Limb (tissue), 2 donors: ENCODE data around the gene MATN1.
A peak's percentile ranks its signal among the peaks of the same experiment; 100 is the strongest.

Experiments
- DNase-seq, 2 donors: peaks; one replicate each; pipeline ENCODE4 v3.0.0-alpha.2; 2016; ENCODE audit errors: extremely low spot score in 2 of 2

MATN1 gene

DNA sequence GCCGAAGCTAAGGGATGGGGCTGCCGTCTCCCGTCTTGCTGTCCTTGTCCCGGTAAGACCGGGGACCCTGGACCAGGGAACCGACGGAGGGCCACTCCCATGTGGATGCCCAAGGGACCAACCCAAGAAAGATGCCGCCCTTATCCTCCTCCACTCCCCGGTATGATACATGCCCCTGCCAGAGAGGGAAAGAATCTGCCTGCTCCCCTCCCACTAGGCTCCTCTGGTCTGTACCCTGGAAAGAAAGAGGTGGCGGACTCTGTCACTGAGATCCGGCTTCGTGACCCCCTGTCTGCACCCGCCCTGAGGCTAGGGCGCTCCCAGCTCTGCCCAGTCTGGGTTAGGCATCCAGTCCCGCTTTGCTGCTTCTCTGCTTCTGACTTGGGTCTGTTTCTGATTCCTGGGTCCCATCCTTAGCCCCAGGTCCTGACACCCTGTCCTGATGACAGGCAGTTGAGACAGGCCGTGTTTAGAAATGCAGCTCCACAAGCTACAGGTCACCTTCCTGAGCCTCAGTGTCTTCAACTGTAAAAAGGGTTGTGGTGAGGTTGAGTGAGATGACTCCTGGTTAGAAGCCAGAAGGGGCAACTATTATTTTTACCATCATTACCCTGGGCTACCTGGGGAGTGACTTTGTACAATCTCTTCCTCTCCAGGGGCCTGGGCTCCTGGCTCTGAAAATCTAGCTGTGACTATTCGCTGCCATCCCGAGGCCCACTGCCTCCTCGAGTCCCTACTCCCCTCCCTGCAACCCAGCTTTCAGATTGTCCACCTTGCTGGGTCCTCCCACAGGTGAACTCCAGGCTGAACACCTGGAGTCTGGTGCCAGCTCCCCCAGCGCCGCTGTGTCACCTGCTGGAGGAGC is 3.7 kb downstream of the MATN1 start:
- no peak for DNase-seq

DNA sequence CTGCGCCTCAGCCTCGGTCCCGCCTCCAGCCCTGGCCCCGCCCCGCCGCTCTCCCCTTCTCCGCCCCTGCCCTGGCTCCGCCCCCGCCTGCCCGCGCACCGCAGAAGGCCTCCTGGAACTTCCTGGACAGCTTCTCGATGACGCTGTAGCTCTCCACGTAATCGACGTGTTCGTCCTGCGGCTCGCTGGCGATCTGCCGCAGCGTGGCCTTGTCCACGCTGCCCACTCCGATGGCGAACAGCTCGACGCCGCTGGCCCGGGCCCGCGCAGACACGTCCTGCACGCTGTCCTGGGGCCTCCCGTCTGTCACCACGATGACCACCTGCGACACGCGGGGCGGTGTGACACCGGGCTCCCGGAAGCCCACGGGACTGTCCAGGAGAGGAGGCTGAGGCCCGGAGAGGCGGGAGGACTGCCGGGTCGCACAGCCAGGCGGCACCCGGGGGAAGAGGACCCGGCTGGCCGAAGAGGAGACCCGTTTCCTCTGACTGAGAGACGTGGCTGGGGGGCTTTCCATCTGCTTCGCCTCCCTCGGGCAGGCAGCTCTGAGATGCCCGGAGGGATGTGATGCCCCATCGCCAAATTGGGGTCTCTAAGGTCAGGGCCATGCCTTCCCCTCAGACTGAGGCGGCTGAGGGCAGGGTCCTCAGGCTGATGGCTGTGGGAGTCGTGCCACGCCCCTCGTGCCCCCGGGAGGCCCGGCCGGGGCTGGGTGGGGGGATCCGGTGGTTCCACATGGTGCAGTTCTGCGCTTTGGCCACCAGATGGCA is 4.6 kb downstream of the MATN1 start:
- peak; percentile 95 to 97 for DNase-seq

DNA sequence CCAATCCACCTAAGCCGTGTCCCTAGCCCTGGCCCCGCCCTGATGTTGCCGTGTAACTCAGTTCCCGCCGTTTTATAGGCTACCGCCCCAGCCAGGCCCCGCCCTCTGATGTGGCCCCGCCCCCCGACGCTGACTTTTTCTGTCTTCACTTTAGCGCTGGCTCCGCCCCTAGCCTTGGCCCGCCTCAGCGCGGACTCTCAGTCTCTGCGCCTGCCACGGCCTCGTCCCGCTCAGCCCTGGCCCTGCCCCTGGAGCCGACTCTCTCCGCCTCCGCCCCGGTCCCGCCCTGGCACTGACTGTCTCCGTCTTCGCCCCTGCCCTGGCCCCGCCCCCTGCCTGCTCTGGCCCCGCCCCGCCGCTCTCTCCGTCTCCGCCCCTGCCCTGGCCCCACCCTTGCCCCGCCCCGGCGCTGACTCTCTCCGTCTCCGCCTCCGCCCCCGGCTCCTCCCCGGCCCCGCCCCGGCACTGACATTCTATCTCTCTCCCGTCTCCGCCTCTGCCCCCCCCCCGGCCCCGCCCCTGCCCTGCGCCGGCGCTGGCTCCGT is 5.2 kb downstream of the MATN1 start:
- peak; percentile 98 to 100 for DNase-seq

DNA sequence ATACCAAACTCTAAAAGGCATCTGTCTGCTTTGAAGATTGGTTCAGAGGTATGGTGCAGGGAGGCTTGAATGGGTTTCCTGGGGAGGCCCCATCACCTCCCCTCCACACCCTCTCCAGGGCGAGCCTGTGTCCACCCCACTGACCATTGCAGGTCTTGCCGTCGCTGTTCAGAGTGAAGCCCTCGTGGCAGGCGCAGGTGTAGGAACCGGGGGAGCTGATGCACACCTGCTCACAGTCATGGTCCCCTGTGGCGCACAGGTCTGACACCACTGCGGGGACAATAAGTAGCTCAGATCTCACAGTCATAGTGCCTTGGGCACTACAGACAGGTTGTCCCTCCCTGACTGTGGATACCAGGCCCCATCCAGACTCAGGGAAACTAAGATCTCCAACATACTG is 6.7 kb downstream of the MATN1 start:
- DNase-seq: no peak

DNA sequence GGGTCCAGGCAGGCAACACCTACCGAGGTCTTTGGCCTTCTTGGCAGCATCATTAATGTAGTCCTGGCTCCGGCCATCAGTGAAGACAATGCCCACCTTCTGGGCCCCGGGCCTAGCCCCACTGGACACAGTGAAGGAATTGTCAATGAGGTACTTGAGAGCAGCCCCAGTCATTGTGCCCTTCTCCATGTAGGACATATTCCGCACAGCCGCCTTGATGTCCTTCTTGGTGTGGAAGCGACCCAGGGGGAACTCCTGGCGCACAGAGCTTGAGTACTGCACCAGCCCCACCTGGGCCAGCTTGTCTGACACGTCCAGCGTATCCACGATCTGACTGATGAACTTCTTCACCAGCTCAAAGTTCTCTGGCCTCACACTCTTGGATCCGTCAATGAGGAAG is 7.5 kb downstream of the MATN1 start:
- DNase-seq: no peak

DNA sequence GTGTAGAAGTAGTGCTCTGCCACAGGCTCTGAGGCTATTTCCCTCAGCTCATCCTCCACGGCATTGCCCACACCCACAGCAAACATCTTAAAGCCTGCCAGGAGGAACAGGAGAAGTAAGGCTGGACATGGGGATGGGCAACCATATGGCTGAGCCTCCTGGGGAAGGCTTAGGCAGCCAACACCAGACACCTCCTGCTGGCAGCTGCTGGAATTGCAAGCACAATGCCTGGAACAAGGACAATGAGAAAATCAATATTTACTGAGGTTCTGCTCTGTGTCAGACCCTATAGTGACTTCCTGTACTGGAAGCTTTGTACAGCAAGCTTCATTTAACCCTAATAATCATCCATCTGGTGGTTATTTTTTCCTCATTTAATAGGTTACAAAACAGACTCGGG is 8.2 kb downstream of the MATN1 start:
- DNase-seq: no peak

DNA sequence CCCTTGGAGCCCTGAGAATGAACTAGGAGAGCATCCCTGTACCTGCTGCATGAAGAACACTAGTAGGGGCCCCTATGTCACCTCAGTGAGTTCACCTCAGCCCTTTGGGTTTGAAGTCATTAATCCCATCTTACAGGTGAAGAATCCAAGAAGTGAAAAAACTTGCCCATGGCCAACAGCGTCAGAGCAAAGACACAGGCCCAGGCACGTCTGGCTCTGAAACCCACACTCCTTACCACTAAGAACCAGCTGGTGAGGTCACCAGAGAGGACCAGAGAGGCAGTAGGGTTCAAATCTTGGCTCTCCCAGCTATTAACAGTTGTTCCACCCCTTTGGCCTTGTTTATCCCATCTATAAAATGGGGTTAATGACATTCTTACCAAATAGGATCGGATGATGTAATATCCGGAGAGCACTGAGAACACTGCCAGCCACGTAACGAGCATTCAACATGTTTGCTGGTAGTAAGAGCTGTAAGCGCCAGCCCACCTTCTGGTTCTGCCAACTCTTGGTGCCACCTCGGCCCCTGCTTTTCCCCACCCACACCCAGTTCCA is 8.8 kb downstream of the MATN1 start:
- no peak for DNase-seq

DNA sequence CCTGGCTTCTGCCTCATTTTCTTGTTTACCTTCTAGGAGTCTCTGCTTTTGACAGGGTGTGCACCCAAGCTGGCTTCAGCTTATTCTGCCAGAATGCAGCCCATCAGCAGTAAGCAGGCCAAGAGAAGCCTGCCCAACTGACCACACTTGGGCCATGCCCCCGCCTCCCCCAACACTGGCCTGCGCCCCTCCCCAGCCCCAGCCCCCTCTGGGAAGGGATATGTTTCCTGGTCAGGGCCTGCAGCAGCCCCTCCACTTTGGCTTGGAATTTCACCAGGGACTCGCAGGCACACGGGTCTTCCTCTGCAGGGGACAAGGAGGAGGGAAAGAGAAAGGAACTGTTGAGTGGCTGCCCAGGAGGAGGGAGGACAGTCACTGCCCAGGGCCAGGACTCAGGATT is 9.4 kb downstream of the MATN1 start:
- DNase-seq: no peak

DNA sequence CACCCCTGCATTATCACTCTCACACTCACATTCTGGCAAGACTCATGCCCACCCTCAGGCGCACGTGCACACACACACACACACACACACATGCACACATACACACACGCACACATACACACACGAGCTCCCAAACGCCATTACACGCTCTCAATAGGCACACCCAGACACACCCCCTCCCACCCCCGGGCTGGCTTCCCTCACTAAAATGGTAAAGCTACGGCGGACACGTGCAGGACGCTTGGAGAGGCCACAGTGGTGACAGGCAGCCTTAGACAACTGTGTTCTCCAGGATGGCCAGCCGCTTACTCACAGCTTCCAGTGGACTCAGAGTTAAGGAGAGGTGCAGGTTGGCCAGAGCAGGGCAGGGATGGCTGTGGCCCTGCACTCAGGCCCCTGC is 10.1 kb downstream of the MATN1 start:
- peak in 1 of 2 donors; percentile 62 for DNase-seq

DNA sequence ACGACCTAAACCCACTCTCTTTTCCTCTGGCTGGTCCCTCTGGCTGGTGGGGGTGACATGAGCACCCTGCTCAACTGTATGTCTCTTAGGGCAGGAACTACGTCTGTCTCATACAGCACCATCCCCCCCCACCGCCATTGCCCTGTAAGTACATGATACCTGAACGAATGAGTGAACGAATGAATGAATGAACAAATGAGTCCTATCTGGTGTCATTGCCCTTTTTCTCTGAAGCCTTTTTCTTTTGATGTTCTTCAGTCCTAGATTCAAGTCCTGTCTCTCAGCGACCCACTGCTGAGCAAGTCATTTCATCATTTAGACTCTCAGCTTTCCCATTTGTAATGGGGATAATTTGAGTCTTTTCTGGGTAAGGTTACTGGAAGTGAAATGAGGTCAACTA is 10.8 kb downstream of the MATN1 start:
- DNase-seq: no peak

DNA sequence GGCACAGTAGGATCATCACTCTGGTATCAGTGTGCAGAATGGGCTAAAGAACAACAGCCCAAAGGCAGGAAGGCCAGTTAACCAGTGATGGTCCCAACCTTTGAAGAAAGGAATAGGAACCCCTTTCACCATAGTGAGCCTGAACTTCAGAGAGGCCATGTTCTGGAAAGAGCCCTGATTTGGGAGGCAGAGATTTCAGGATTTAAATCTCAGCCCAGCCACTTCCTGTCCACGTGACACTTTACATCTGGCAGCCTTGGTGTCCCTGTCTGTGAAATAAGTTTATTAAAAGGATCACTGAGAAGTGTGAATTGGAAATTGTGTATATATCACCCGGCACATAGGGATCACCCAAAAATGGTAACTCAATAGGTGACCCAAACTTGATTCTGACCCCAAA is 13.0 kb downstream of the MATN1 start:
- DNase-seq: no peak

DNA sequence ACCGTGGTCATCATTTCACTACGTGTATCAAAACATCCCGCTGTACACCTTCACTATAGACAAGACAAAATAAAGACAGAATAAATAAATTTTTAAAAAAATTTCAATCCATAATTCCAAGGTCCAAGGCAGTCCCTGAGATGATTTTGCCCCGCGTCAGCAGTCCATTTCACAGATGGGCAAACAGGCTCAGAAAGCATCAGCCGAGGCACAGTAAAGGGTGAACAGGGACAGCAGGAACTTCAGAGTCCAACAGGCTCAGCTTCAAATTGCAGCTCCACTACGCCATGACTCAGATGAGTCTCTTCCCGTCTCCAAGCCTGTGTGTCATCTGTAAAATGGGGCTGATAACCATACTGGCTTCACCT is 15.0 kb downstream of the MATN1 start:
- DNase-seq: no peak

DNA sequence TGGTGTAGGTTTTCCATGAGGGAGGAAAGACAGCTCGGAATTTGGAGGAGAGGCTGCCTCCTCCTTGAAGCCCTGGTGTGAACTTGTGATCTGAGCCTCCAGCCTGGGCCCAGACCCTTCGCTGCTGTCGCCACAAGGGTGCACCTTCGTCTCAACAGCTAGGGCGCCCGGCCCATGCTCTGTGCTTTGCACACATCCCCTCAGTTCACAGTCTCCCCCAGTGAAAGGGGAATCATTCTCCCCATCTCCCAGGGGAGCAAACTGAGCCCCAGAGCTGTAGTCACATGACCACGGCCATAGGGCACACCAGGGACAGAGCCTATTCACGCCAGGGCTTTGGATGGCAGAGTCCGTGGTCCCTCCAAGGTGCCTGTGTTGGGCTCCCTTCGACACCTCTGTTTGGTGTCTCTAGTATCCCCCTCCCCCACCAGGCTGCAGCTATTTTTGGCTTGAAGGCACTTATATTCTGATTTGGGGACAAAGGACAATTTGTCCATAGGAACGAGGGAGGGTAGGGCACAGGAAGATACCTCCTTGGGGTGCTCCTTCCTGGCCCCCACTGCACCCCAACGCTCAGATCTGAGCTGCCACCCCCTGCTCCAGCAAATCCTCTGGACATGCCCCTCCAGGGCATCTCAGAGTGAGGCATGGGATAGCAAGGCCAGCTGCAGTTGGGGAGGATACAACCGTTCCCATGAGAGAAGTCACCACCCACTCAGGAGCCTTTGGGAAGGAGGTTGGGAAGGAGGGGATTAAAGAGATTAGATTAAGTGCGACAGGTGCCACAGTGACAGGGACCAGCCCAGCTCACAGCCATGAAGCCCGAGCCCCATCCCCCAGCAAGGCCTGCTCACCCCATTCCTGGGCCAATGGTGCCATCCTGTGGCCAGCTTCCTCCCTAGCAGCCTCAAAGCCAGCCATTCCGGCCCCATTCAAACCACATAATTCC is 15.7 kb downstream of the MATN1 start:
- DNase-seq: peak; percentile 55 to 91

DNA sequence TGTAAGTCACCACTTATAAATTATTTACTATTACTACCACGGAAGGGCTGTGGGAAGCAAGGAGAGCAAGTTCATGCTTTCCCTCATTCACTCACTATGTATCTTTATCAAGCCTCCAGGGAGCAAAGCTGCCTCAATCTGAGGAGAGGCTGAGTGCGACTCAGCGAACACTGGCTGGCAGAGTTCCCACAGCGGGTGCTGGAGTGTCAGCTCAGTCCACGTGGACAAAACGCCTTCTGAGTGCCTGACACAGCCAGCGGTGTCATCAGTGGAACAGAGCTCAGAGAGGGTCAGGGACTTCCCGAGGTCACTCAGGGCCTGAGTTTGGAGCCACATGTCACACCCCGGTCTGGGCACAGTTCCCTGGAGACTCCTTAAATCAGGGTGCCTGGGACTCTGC is 16.9 kb downstream of the MATN1 start:
- DNase-seq: no peak

DNA sequence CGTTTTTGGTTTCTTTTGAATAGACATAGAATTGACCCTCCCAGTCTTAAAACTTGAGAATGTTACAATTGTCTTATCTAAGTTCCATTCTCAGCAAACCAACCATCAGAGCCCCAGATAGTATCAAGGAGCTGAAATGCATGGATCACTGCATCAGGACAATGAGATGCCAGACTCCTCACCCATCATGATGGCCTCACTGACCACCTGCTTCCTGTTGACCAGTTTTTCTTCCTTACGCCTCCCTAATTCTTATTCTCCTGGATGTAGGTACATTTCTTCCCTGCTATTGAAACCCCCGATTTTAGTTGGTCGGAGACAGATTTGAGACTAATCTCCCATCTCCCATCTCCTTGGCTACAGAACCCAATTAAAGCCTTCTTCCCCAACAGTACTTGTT is 17.7 kb downstream of the MATN1 start:
- DNase-seq: no peak

DNA sequence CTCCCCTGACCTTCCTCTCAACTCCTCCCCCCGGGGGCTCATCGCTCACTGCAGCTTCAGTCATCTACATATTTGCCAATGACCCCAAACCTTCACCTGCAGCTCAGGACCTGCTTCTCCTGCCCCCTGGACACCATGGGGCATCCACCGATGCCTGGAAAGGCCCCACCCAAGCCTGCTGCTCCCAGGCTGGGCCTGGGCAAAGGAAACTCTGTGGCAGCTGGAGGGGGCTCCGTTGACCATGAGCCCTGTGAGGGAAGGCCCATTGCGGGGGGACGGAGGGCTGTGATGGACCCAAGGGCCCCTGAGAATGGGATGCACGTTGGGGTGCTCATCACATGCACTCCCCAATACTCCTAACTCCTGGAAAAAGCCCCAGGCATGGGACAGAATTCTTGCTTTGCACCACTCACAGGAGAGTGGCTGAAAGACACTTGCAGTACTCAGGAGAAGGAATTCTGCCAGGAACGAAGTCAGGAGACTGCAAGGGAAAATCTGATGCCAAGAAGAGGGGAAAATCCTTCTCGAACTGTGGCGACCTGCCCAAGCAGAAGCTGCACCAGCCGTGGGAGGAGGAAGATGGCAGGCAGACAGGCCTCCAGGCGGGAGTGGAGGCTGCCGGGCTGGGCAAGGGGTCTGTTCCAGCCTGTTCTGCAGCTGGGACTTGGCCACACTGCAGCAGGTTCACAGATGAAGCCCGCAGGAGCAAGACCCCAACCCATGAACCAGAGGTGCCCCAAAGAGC is 18.4 kb downstream of the MATN1 start:
- no peak for DNase-seq

DNA sequence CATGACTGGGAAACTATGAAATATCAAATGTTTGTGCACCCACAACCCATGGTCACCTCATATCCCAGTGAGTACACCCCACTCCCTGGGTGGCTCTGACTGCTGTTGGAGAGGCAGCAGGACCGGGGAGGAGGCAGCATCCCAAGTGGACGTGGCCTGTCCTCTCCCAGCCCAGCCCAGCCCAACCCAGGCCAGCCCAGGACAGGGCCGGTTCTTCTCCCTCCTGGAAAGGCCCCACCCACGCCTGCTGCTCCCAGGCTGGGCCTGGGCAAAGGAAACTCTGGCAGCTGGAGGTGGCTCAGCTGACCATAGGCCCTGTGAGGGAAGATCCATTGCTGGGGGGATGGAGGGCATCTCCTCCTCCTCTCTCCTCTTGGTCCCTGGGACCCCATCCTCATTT is 19.1 kb downstream of the MATN1 start:
- no peak for DNase-seq

DNA sequence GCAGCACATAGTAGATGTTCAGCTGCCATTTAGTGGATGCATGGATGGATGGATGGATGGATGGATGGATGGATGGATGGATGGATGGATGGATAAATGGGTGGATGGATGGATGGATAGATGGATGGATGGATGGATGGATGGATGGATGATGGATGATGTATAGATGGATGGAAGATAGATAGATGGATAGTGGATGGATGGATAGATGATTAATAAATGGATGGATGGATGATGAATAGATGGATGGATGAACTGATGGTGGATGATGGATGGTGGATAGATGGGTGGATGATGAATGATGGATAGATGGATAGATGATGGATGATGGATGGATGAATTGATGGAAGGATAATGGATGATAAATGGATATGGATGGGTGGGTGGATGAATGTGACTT is 20.6 kb downstream of the MATN1 start:
- no peak for DNase-seq

DNA sequence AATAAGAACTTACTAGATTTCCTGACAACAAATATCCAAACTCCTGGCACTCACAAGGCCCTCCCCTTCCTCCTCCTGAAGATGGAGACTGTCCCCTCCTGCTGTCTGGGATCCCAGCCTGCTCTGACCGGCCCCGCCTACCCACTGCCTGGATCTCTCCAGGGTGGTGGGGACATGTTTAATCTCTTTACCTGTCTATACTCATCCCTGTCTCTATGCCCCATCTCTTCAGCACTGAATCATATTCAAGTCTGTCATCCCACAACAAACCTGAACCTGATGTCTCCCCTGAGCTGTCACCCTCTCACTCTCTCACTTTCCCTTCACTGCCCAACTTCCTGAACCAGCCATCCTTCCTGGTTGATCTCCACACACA is 22.1 kb downstream of the MATN1 start:
- DNase-seq: no peak

DNA sequence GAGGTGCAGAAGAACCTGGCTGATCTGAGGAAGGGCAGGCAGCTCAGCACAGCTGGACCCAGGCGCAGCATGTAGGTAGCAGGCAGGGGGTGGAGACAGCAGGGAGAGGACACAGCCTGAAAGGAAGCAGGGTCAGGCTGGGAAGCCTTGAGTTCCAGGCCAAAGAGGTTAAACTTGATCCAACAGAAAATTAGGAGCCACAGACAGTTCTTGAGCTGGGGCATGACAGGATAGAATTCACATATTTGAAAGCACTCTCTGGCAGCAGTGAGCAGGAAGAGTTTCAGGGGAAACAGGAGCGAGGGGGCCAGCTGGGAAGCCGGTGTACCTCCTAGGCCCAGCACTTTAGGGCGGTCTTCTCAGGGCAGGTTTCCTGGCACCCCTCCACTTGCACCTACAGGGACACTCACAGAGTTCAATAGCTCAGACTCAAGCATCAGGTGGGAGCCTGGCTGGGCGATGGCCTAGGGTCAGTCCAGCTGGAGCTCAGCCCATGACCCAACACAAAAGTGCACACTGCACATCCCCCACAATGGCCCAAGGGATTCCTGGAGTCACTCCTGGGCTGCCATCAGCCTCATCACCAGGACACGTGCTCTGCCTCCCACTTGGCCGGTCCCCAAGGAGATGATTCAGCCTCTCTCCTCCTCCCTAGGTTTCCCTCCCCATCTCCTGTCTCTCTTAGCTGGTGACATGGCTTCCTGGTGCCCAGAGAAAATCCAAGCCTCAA is 22.7 kb downstream of the MATN1 start:
- no peak for DNase-seq
